Measurements from ENCODE around the gene ABCA1. TPM values are rescaled to one million over a fixed set of nuclear protein-coding genes. Genes with fewer than 3 reads are reported as not detected.

The ABCA1 gene
- total and polyA plus RNA-seq, 2 of the 4 experiments (the other 2 are of a cell fraction): 5.8 to 52.2 TPM

- no peaks in the 10 kb centered on the region for H3K9me3 ChIP-seq (ENCODE audit: control insufficient read depth, insufficient read depth, low read length)
- H3K36me3 ChIP-seq (ENCODE audit: control insufficient read depth, insufficient read depth, low read length): peaks cover 3% of the 10 kb centered on the region; the same call in 1 of the 2 replicates
- H4K8ac ChIP-seq (ENCODE audit: low read depth in 2 of 2, low read length in 2 of 2): no peak overlapping the region
- TF ChIP-seq MAFK (IDR thresholded peaks at IDR 0.05; ENCODE audit: low read depth, low read length): peak; percentile 68
- TF ChIP-seq RFX5 (IDR thresholded peaks at IDR 0.05; ENCODE audit: low read depth, low read length): no peak
- H3K23ac ChIP-seq (ENCODE audit: low read depth, low read length): no peak overlapping the region
- no peak overlapping the region for H4K5ac ChIP-seq (ENCODE audit: low read depth, low read length)
- dilution Hi-C loops (cut with HindIII; ENCODE audit: low sequenced_read_pairs, unreplicated experiment): no loop called here
- CTCF ChIA-PET: no interaction called here
- no CpG with 5 or more reads among the region's 3 CpGs for WGBS, 2 experiments (ENCODE audit: extremely low coverage in 2 of 2, insufficient read length in 1 of 2)
- H2BK120ac ChIP-seq (ENCODE audit: low read depth, low read length): no peak overlapping the region
- POLR2A ChIA-PET (ENCODE audit: unreplicated experiment): no interaction called here
- H2AK9ac ChIP-seq (replicated peaks; ENCODE audit: low read depth, low read length, poor library complexity): no peak overlapping the region
- no peak overlapping the region for H3K4ac ChIP-seq (ENCODE audit: low read depth, low read length)
- H3K27me3 ChIP-seq (ENCODE audit: control insufficient read depth, insufficient read depth, low read length): no peaks in the 10 kb centered on the region
- H4K20me1 ChIP-seq (ENCODE audit: insufficient read depth, low read length): no peaks in the 10 kb centered on the region
- no peak overlapping the region for H2AK5ac ChIP-seq (ENCODE audit: low read depth, low read length)
- H3K79me1 ChIP-seq (ENCODE audit: low read depth in 1 of 2, low read length in 2 of 2): peaks cover 11 to 24% of the 10 kb centered on the region in 2 experiments
- H3K9me1 ChIP-seq (ENCODE audit: insufficient read depth, low read length): no peaks in the 10 kb centered on the region
- H2BK5ac ChIP-seq (ENCODE audit: low read depth, low read length, poor library complexity, severe bottlenecking): no peak overlapping the region
- H3K18ac ChIP-seq (ENCODE audit: low read depth, low read length): no peak overlapping the region
- no peak overlapping the region for H3K4me3 ChIP-seq (ENCODE audit: insufficient read depth, low read depth, low read length)
- H3K27ac ChIP-seq (ENCODE audit: insufficient read depth, low read length): no peak overlapping the region
- H2BK15ac ChIP-seq (ENCODE audit: low read depth, low read length): no peak overlapping the region
- H3K9ac ChIP-seq (ENCODE audit: low read depth, low read length): no peak overlapping the region
- DNase-seq: no peak
- H3K4me2 ChIP-seq (ENCODE audit: low read depth, low read length): no peak overlapping the region
- peaks cover 2% of the 10 kb centered on the region; the same call in 1 of the 2 replicates for H3K4me1 ChIP-seq (ENCODE audit: control insufficient read depth, insufficient read depth, low read length)
- H2BK20ac ChIP-seq (ENCODE audit: low read depth, low read length): no peak overlapping the region
- no TSS peak for BruUV-seq (replicated peaks)
- H4K91ac ChIP-seq (ENCODE audit: insufficient read depth, low read depth, low read length): no peak overlapping the region
- H2AFZ ChIP-seq (replicated peaks; ENCODE audit: low read length, poor library complexity): no peak overlapping the region
- in situ Hi-C loops (cut with MboI; ENCODE audit: low sequenced_read_pairs): no loop called here
- no peak for ATAC-seq (ENCODE audit: low read depth)
- H3K56ac ChIP-seq (ENCODE audit: extremely low read depth, insufficient read depth, low read length): no peak overlapping the region
- intact Hi-C loops (cut with micrococcal nuclease): no loop called here
- no peak overlapping the region for H3K14ac ChIP-seq (replicated peaks; ENCODE audit: low read depth, low read length)
These were observed 177.7 kb downstream of the ABCA1 start for GRCh38 chr9:104750185-104750767.
